ENCODE results near the gene CLASP2.

- no peak for TF ChIP-seq CTCF (IDR thresholded peaks at IDR 0.05)
- no peak for TF ChIP-seq POLR2A (IDR thresholded peaks at IDR 0.05)
- TF ChIP-seq EP300 (IDR thresholded peaks at IDR 0.05) = no peak
These were observed 11.9 kb upstream of the CLASP2 start for GRCh38 chr3:33729993-33730392.
